Activated CD4-positive, alpha-beta T cell treated with anti-CD3 and anti-CD28 coated beads, Interleukin-2, Interleukin-6, amounts not matched to agents 100 ng/mL and 50 ng/mL, durations not matched to agents 16 hours and 8 hours (primary cell): ENCODE data around the gene DNM2.
A peak's percentile ranks its signal among the peaks of the same experiment; 100 is the strongest.
"Not testable (repeated sequence)": the region's sequence is repeated elsewhere in the genome, so short reads cannot be mapped to it uniquely, and the experiment has no call there.

Experiments
- DNase-seq: peaks from one replicate; pipeline ENCODE4 v3.0.0-alpha.2; 2020

The DNM2 gene

GRCh38 chr19:10717356-10718204 is at the start of gene DNM2:
Gene DNM2, plus strand, starts transcription at chr19:10718079. Its CDS starts 164 bp downstream, at chr19:10718243.
- peak; percentile 99 for DNase-seq

GRCh38 chr19:10669246-10669645 is 48.6 kb upstream of the DNM2 start:
- no peak for DNase-seq

- no peak for DNase-seq
These were observed 47.7 kb upstream of the DNM2 start for GRCh38 chr19:10670182-10670581.

GRCh38 chr19:10670876-10671804 is 46.7 kb upstream of the DNM2 start:
- no peak for DNase-seq

GRCh38 chr19:10671922-10672321 is 46.0 kb upstream of the DNM2 start:
- DNase-seq: not testable (repeated sequence)

- not testable (repeated sequence) for DNase-seq
These were observed 42.7 kb upstream of the DNM2 start for GRCh38 chr19:10675214-10675613.

- DNase-seq: no peak
These were observed 40.1 kb upstream of the DNM2 start for GRCh38 chr19:10677751-10678150.

GRCh38 chr19:10678813-10679212 is 39.1 kb upstream of the DNM2 start:
- DNase-seq: no peak

GRCh38 chr19:10679743-10680142 is 38.1 kb upstream of the DNM2 start:
- DNase-seq: no peak

- DNase-seq: no peak
These were observed 37.2 kb upstream of the DNM2 start for GRCh38 chr19:10680545-10681135.

- DNase-seq: no peak
These were observed 36.2 kb upstream of the DNM2 start for GRCh38 chr19:10681658-10682057.

GRCh38 chr19:10682397-10683063 is 35.3 kb upstream of the DNM2 start:
- no peak for DNase-seq

GRCh38 chr19:10683064-10683426 is 34.8 kb upstream of the DNM2 start:
- no peak for DNase-seq

- DNase-seq: no peak
These were observed 34.3 kb upstream of the DNM2 start for GRCh38 chr19:10683582-10683981.

GRCh38 chr19:10685210-10685609 is 32.7 kb upstream of the DNM2 start:
- DNase-seq: no peak

- DNase-seq: no peak
These were observed 31.7 kb upstream of the DNM2 start for GRCh38 chr19:10686193-10686592.

GRCh38 chr19:10686661-10687517 is 31.0 kb upstream of the DNM2 start:
- DNase-seq: no peak

- no peak for DNase-seq
These were observed 30.2 kb upstream of the DNM2 start for GRCh38 chr19:10687518-10688288.

GRCh38 chr19:10688545-10689280 is 29.2 kb upstream of the DNM2 start:
- no peak for DNase-seq

- DNase-seq: no peak
These were observed 27.5 kb upstream of the DNM2 start for GRCh38 chr19:10690341-10690781.
